ENCODE data around the gene NRXN3.

DNA sequence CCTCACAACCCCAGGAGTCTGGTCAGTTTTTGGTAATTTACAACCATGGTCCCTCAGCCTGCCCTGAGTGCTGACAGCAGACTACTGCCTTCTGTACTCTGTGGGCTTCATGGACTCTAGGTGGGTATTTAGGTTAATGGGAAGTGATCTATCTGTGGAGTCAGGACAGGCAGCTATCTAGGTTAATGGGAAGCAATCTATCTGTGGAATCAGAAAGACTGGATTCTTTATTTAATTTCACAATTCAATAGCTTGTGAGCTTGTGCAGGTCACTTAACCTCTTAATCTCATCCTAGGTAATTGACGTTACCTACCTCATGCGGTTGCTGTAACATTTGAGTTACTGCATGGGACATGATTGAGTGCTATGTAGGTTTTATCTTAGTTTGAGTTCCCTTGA is 777.5 kb downstream of the NRXN3 start:
- TF ChIP-seq, protein P1, sequence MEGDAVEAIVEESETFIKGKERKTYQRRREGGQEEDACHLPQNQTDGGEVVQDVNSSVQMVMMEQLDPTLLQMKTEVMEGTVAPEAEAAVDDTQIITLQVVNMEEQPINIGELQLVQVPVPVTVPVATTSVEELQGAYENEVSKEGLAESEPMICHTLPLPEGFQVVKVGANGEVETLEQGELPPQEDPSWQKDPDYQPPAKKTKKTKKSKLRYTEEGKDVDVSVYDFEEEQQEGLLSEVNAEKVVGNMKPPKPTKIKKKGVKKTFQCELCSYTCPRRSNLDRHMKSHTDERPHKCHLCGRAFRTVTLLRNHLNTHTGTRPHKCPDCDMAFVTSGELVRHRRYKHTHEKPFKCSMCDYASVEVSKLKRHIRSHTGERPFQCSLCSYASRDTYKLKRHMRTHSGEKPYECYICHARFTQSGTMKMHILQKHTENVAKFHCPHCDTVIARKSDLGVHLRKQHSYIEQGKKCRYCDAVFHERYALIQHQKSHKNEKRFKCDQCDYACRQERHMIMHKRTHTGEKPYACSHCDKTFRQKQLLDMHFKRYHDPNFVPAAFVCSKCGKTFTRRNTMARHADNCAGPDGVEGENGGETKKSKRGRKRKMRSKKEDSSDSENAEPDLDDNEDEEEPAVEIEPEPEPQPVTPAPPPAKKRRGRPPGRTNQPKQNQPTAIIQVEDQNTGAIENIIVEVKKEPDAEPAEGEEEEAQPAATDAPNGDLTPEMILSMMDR (IDR thresholded peaks at IDR 0.05; ENCODE audit: low read depth, low read length, missing input control): no peak
- TF ChIP-seq TAF1 (conservative IDR thresholded peaks at IDR 0.05) (no peak), RAD21 (IDR thresholded peaks at IDR 0.05) (no peak), GABPA (IDR thresholded peaks at IDR 0.05 in 1 of 2, conservative IDR thresholded peaks at IDR 0.05 in 1 of 2) (no peak), FOXA1 (IDR thresholded peaks at IDR 0.05) (no peak), NR2F2 (IDR thresholded peaks at IDR 0.05) (no peak)
- TF ChIP-seq, protein P2, sequence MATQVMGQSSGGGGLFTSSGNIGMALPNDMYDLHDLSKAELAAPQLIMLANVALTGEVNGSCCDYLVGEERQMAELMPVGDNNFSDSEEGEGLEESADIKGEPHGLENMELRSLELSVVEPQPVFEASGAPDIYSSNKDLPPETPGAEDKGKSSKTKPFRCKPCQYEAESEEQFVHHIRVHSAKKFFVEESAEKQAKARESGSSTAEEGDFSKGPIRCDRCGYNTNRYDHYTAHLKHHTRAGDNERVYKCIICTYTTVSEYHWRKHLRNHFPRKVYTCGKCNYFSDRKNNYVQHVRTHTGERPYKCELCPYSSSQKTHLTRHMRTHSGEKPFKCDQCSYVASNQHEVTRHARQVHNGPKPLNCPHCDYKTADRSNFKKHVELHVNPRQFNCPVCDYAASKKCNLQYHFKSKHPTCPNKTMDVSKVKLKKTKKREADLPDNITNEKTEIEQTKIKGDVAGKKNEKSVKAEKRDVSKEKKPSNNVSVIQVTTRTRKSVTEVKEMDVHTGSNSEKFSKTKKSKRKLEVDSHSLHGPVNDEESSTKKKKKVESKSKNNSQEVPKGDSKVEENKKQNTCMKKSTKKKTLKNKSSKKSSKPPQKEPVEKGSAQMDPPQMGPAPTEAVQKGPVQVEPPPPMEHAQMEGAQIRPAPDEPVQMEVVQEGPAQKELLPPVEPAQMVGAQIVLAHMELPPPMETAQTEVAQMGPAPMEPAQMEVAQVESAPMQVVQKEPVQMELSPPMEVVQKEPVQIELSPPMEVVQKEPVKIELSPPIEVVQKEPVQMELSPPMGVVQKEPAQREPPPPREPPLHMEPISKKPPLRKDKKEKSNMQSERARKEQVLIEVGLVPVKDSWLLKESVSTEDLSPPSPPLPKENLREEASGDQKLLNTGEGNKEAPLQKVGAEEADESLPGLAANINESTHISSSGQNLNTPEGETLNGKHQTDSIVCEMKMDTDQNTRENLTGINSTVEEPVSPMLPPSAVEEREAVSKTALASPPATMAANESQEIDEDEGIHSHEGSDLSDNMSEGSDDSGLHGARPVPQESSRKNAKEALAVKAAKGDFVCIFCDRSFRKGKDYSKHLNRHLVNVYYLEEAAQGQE (IDR thresholded peaks at IDR 0.05): no peak
- TF ChIP-seq, protein P3, sequence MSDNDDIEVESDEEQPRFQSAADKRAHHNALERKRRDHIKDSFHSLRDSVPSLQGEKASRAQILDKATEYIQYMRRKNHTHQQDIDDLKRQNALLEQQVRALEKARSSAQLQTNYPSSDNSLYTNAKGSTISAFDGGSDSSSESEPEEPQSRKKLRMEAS (IDR thresholded peaks at IDR 0.05): no peak
